GM10266 (cell line): Measurements from ENCODE around the gene ZFP69B.
A peak's percentile ranks its signal among the peaks of the same experiment; 100 is the strongest.

Source experiments
- DNase-seq: peaks from one replicate; pipeline ENCODE4 v3.0.0; 2012; ENCODE audit errors: extremely low spot score
- TF ChIP-seq, protein P1 (sequence below): IDR thresholded peaks from 2 replicates; pipeline ENCODE4 v1.5.1; 2012; ENCODE audit warnings: mild to moderate bottlenecking, low read depth; ENCODE audit not compliant: control insufficient read depth, insufficient read depth; ENCODE audit errors: missing control alignments

Gene ZFP69B

DNA sequence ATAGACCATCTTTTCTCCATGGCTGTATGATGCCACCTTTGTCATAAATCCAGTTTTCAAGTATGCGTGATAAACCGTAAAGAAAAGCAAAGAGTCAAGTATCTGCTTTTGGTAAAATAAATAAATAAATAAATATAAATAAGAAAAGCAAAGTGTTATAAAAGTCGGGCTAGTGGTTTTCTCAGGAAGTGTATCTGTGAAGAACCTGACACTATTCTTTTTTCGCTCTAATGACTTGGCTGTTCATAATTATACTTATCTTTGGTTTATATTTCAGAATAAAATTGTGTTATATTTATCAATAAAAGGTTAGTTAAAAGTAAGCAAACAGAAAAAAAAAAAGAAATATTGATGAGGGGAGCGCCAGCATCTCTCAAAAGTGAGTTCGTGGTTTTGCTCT lies 57.7 kb downstream of the ZFP69B start:
- DNase-seq = no peak
- TF ChIP-seq, protein P1, sequence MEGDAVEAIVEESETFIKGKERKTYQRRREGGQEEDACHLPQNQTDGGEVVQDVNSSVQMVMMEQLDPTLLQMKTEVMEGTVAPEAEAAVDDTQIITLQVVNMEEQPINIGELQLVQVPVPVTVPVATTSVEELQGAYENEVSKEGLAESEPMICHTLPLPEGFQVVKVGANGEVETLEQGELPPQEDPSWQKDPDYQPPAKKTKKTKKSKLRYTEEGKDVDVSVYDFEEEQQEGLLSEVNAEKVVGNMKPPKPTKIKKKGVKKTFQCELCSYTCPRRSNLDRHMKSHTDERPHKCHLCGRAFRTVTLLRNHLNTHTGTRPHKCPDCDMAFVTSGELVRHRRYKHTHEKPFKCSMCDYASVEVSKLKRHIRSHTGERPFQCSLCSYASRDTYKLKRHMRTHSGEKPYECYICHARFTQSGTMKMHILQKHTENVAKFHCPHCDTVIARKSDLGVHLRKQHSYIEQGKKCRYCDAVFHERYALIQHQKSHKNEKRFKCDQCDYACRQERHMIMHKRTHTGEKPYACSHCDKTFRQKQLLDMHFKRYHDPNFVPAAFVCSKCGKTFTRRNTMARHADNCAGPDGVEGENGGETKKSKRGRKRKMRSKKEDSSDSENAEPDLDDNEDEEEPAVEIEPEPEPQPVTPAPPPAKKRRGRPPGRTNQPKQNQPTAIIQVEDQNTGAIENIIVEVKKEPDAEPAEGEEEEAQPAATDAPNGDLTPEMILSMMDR = no peak

DNA sequence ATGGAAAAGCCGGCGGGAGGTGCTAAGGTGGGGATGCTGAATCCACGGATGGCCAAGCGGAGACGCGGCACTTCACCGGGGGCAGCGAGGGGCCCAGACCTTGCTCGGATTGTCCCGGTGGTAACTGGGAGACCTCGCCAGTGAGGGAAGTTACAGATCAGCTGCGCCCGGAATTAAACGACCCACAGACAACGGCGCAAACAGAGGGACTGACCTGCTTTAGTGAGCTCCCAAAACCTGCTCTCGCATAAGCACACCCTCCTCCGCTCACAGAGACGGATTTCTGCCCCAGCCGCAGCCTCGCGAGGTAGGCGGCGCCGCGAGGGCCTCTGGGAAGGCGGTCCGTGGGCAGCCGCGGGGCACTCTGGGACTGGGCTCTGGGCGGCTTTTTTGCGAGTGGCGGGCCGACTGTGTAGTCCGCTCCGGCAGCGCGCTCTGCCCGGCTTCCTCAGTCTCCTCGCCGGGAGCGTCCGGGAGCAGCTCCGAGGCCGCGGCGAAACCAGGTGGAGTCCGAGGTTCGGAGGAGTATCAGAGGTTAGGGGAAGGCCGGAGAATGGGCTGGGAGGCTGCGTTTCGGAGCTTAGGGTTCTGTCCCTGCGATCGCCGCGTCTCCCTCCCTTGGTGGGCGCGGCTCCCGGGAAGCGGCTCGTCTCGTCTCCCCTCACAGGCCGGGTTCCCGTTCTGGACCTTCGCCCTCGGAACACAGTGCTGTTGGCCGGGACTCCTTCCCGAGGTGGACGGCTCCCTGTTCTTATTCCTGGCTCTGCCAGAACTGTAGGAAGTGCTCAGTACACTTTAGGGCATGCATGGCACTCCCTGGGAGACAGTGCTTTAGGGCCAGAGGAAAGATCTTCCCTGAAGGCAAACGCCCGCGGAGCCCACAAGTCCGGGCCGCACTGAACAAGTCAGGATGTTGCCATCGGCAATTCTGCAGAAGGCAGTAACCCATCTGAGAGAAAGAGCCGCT lies 58.4 kb downstream of the ZFP69B start, which contains the start of gene EXO5:
Gene EXO5, plus strand, starts transcription at position 393 of the 967 bp plus-strand sequence. CDS start 5,778 bp downstream, outside the sequence.
- DNase-seq = peak; percentile 79
- TF ChIP-seq, protein P1 = no peak
